HG03045 (cell line): ENCODE results near the gene NLRP4.
"Not testable (repeated sequence)": the region's sequence is repeated elsewhere in the genome, so short reads cannot be mapped to it uniquely, and the experiment has no call there.

Experiments
- ATAC-seq: cut with Tn5 transposase; IDR thresholded peaks from one replicate; pipeline ENCODE4 v1.9.1; 2021; ENCODE audit warnings: mild to moderate bottlenecking, moderate library complexity; ENCODE audit not compliant: unreplicated experiment

The NLRP4 gene

DNA sequence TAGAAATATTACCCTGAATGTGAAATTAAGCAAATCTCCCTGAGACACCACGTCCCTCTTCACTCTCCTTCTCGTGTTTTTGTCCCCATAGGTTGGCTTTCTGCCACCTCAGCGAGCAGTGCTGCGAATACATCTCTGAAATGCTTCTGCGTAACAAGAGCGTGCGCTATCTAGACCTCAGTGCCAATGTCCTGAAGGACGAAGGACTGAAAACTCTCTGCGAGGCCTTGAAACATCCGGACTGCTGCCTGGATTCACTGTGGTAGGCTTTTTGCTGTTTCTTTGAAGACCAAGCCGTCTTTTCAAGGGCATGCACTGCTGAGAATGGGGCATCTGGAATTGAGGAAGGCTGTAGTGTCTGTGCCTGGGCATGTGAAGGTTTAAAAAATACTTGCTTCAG is 34.4 kb downstream of the NLRP4 start:
- no peak for ATAC-seq

DNA sequence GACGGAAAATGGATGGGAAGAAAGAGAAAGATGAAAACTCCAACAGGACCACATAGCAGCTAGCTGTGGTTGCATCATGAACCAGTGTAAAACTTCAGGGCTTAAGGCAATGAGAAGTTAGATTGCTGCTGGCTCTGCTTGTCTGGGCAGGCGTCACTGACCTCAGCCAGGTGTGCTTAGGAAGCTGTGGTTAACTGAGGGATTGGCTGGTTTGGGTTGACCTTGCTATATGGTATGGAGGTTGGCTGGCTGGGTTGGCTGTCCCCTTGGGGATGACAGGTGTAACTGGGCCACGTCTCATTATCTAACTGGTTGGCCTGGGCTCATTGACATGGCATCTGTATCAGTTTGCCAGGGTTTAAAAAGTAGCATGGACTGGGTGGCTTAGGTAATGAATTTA is 40.9 kb downstream of the NLRP4 start:
- no peak for ATAC-seq

DNA sequence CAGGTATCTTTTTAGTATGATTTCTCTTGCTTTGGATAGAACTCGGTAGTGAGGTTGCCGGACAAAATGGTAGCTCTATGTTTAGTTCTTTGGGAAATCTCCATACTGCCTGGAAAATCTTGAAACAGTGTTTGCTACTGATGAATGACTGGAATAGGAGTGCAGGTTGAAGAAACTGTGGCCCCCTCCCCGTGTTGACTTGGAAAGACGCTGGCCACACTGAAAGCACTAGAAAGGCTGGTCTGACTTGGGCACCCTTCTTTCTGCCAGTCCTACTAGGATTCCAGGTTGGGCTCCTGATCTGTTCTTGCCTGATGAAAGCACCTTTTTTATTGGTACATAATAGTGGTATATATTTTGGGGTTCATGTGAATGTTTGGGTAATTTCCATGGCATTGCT is 46.3 kb downstream of the NLRP4 start:
- no peak for ATAC-seq

DNA sequence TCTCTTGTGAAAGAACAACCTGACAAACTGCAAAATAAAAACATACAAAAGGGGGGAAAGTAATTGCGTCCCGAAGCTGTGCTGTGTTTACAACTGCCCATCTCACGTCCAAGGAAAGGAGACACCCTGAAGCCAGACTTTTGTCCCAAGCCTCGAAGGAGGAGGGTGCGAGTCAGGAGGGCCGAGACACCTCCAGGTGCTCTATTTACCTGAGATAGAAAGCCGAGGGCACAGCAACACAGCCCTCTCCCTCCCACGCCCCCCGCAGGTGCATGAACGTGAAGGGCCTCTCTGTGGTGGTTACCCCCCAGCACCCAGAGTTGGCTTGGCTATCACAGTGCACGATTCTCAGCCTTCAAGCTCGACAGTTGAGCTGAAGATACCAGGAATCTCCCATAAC is 62.6 kb downstream of the NLRP4 start:
- ATAC-seq, result no peak

DNA sequence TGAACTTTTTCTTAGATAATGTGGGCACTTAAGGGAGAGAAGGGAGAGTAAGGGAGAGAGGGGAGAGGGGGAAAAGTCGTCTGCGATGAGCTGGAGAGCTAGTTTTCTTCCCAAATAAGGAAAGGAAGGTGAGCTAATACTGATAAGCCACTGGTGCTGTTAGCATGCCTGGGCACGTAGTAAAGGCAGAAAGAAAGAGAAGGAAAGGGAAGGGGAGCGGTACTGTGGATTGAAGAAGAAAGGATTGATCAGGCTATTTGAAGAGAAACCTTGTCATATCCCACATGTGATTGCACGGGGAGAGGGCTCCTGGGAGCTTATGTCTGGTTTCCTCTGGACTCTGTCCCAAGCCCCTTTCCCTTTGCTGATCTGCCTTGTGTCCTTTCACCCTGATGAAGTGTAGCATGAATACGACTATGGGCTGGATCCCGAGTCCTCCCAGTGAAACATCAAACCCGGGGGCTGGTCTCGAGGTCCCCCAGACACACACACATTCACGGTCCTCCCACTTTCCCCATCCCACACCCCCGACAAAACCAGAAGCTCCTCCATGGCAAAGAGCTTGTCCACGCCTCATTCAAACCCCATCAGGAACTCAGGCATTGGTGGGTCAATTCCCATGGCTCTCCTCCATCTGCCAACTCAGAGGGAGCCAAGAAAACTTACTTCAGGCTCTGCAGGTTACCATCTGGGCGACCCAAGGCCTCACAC is 65.2 kb downstream of the NLRP4 start:
- ATAC-seq, result no peak

DNA sequence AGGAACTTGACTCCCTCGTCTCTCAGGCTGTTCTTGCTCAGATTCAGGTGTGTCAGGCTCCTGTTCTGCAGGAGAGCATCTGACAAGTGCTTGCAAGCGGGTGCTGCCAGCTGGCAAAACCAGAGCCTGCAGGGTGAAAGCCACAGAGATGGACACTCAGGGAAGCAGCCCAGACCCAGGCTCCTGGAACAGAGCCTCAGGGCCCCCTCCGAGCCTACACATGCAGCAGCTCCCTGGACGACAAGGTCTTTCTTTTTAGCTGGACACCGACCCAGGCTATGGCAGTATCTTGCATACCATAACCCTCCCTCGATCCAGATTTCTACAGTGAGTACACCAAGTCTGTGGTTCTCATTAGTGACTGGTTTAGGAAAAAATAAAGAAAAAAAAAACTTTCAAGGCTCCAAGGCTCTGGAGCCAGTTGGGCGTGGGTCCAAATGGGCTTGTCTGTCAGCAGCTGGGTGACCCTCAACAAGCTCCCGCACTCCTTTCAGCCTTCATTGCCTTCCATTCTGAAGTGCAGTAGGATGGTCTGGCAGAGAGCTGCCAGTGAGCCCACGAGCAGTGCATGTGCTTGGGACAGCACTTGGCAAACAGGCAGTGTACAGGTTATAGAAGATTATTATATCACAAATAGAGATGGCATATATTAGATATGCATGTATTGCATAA is 65.9 kb downstream of the NLRP4 start:
- no peak for ATAC-seq

DNA sequence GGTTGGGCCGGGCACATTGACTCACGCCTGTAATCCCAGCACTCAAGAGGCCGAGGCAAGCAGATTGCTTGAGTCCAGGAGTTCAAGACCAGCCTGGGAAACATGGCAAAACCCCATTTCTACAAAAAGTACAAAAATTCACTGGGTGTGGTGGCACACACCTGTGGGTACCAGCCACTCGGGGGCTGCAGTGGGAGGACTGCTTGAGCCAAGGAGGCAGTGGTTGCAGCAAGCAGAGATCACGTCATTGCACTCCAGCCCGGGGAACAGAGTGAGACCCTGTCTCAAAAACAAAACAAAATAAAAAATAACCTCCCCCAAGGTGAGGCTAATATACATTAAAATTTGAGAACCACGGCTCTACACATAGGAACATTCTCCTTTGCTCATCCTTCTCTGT is 70.9 kb downstream of the NLRP4 start:
- no peak for ATAC-seq

DNA sequence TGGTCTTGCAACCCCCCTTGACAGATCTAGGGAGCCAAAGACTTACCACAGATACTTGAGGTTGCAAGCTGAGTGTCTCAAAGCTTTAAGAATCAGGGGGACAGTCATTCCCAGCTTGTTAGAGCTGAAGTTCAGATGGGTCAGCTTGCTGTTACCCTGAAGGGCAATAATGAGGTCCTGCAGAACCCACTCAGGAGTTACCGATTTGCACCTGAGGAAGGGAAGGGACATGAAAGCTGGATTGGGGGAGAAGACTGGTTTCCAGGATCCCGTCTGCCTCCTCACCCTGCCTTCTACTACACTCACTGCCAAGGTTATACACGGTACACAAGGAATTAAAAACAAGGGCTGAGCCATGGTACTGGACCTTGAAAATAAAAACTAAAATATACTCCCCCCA is 71.4 kb downstream of the NLRP4 start:
- ATAC-seq, result no peak

DNA sequence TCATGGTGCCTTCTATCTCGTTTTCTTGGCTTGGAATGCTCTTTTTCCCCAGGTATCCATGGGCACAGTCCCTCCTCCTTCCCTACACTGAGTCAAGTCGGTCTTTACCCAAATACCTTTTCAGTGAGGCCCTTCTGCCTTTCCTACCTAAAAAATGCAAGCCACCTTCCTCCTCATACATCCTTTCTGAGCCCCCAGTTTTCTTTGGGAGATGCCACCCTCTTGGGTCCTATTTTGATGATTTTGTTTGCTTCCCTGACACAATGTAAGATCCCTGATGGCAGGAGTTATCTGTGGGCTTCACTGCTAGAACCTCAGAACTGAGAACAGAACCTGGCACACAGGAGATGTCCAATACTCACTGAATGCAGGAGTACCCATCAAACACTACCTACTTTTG is 73.5 kb downstream of the NLRP4 start:
- no peak for ATAC-seq

DNA sequence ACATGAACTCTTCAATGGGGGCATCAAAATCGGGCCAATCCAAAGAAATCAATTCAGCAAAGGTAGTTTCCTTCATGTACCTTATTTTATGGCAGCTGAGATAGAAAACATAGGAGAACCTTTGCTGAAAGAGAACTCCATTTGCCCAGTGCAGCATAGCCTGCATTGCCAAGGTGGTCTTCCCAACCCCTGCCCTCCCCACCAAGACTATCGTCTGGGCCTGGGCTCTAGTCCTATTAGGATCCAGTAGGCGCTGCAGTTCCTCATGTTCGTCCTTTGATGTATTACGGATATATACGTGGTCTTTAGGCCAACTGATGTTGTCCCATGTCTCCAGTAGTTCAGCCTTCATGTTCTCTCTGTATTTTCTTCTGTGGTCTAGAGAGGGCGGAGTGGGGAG is 76.6 kb downstream of the NLRP4 start:
- ATAC-seq, result no peak

DNA sequence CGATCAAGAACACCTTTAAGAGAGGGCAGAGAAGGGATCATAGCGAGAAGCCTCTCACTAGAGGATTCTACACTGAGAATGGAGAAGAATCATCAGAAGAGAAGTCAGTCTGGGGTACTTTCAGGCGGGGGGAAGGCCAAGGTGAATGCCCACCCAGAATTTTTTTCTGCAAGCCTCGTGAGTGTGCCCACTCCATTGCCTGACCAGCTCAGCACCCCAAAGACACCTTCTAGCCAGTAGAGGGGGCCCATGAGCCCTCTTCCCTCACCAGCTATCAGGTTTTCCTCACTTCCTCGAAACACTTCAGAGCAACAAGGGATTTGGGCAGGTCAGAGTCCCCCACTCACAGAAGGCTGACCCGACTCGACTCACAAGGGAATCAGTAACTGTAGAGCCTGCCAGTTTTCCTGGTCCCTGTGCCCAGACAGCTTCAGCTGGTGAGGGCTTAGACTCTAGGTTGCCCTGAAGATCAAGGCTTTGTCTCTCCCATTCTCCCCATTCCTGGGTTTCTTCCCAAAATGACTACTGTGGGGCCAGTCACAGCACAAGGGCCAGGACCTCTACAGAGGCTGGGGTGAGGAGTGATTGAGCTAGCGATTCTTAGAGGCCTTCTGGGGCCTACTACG is 77.4 kb downstream of the NLRP4 start:
- ATAC-seq, result no peak

DNA sequence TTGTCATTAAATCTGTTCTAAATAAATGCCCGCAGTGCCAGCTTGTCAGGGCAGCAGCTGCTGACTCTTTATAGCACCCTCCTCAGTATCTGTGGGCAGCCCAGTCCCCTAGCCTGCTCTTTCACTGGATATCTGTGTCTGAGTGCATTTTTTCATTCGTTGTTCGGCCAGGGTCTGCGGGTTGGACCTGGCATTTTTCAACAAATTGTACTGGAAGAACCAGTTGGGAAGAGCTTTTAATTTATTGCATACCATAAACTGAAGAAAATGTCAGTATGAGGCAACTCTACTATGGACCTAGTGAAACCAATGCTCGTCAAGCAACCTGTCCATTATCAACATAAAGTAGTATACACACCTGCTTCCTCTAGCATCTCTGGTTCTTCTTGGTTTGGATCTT is 87.2 kb downstream of the NLRP4 start:
- ATAC-seq, result no peak

DNA sequence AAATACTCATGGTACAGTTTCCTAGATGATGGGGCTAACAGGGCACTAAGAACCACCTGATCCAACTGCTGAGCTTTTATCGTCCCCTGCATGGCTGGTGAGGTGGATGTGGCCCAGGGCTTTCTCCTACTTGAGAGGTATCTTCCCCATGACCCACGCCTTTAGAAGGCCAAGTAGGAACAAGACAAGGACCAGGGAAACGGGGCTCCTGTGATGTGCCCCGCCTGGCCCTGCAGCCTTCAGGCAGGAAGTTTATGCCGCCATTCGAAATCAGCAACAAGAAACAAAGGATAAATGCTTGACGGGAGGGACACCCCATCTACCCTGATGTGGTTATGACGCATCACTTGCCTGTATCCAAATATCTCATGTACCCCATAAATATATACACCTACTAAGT is 91.7 kb downstream of the NLRP4 start:
- ATAC-seq, result no peak

DNA sequence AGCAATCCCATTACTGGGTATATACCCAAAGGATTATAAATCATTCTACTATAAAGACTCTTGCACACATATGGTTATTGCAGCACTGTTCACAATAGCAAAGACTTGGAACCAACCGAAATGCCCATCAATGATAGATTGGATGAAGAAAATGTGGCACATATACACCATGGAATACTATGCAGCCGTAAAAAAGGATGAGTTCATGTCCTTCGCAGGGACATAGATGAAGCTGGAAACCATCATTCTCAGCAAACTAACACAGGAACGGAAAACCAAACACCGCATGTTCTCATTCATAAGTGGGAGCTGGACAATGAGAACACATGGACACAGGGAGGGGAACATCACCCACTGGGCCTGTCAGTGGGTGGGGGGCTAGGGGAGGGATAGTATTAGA is 92.9 kb downstream of the NLRP4 start:
- ATAC-seq, result not testable (repeated sequence)

DNA sequence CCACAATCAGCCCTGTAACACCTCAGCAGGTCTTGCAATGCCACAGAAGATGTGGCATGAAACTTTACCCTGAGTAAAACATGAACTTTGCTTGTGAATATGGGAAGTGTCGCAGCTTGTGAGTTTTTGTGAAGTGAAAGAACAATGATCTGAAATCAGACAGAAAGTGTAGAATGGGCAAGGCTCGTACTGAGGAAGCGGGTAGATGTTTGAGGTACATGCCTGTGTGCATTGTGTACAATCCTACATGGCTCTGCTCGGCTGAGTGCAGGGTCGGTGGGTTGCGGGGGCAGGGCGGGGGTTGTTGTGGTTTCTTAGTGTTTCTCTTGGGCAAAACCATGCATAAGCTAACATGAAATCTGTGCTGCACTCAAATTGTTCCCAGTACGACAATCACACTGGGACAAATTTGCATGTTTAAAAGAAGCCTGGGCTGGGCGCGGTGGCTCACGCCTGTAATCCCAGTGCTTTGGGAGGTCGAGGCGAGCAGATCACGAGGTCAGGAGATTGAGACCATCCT is 94.7 kb downstream of the NLRP4 start:
- ATAC-seq, result no peak
